H9 (cell line): Measurements from ENCODE around the gene SSR3. TPM values are rescaled to one million over a fixed set of nuclear protein-coding genes. Genes with fewer than 3 reads are reported as not detected.

Experiments
- DNase-seq: peaks from one replicate; pipeline ENCODE4 v3.0.0-alpha.2; 2017
- H2AFZ ChIP-seq: one replicate; pipeline ENCODE4 v1.6.1; 2013; ENCODE audit warnings: mild to moderate bottlenecking, low read length, control low read depth, moderate library complexity
- H2AK5ac ChIP-seq: 2 replicates; pipeline ENCODE4 v1.6.1; 2013; ENCODE audit warnings: low read length, control low read depth, mixed read lengths; ENCODE audit not compliant: insufficient read length
- H2BK120ac ChIP-seq: one replicate; pipeline ENCODE4 v1.6.1; 2013; ENCODE audit warnings: low read depth, mild to moderate bottlenecking, low read length, control low read depth, inconsistent platforms; ENCODE audit not compliant: poor library complexity, severe bottlenecking
- H2BK12ac ChIP-seq: 2 replicates; pipeline ENCODE4 v1.6.1; 2013; ENCODE audit warnings: low read length, control low read depth, mixed read lengths, low read depth; ENCODE audit not compliant: insufficient read length
- H2BK15ac ChIP-seq: 2 replicates; pipeline ENCODE4 v1.6.1; 2013; ENCODE audit warnings: low read depth, low read length, control low read depth
- H2BK20ac ChIP-seq: one replicate; pipeline ENCODE4 v1.6.1; 2013; ENCODE audit warnings: low read depth, mild to moderate bottlenecking, low read length, control low read depth, inconsistent platforms; ENCODE audit not compliant: poor library complexity, severe bottlenecking
- H2BK5ac ChIP-seq: 2 replicates; pipeline ENCODE4 v1.6.1; 2013; ENCODE audit warnings: low read length, control low read depth, mixed read lengths; ENCODE audit not compliant: insufficient read length
- H3K14ac ChIP-seq: 2 replicates; pipeline ENCODE4 v1.6.1; 2013; ENCODE audit warnings: low read length, control low read depth; ENCODE audit not compliant: insufficient read depth
- H3K18ac ChIP-seq: 2 replicates; pipeline ENCODE4 v1.6.1; 2013; ENCODE audit warnings: low read depth, mild to moderate bottlenecking, mixed read lengths, low read length, control low read depth; ENCODE audit not compliant: insufficient read length
- H3K23ac ChIP-seq: 2 replicates; pipeline ENCODE4 v1.6.1; 2013; ENCODE audit warnings: low read length, control low read depth, mixed read lengths, low read depth; ENCODE audit not compliant: insufficient read length
- H3K23me2 ChIP-seq: 2 replicates; pipeline ENCODE4 v1.6.1; 2013; ENCODE audit warnings: low read depth, mild to moderate bottlenecking, mixed read lengths, low read length, control low read depth; ENCODE audit not compliant: insufficient read length, poor library complexity, severe bottlenecking
- H3K27ac ChIP-seq: 2 replicates; pipeline ENCODE4 v1.5.1; 2013; ENCODE audit warnings: low read length, control low read depth, mixed read lengths, low read depth; ENCODE audit not compliant: insufficient read length
- H3K27me3 ChIP-seq: 2 replicates; pipeline ENCODE4 v1.6.1; 2013; ENCODE audit warnings: low read length, control low read depth, inconsistent platforms; ENCODE audit not compliant: insufficient read depth
- H3K4ac ChIP-seq: 2 replicates; pipeline ENCODE4 v1.6.1; 2013; ENCODE audit warnings: low read depth, mild to moderate bottlenecking, control low read depth, inconsistent platforms, low read length, moderate library complexity
- H3K4me1 ChIP-seq: 2 replicates; pipeline ENCODE4 v1.6.1; 2013; ENCODE audit warnings: low read length, control low read depth, inconsistent platforms; ENCODE audit not compliant: insufficient read depth
- H3K4me2 ChIP-seq: 2 replicates; pipeline ENCODE4 v1.6.1; 2013; ENCODE audit warnings: low read length, control low read depth, mixed read lengths; ENCODE audit not compliant: insufficient read length, insufficient read depth
- H3K56ac ChIP-seq: 2 replicates; pipeline ENCODE4 v1.6.1; 2013; ENCODE audit warnings: low read depth, mild to moderate bottlenecking, mixed read lengths, low read length, control low read depth; ENCODE audit not compliant: insufficient read length
- H3K79me1 ChIP-seq: 2 replicates; pipeline ENCODE4 v1.6.1; 2013; ENCODE audit warnings: low read depth, mild to moderate bottlenecking, moderate library complexity, low read length, control low read depth, inconsistent platforms; ENCODE audit not compliant: insufficient read depth, poor library complexity, severe bottlenecking
- H3K79me2 ChIP-seq: 2 replicates; pipeline ENCODE4 v1.6.1; 2013; ENCODE audit warnings: low read length, control low read depth, inconsistent platforms; ENCODE audit not compliant: insufficient read depth
- H3K9ac ChIP-seq: 2 replicates; pipeline ENCODE4 v1.6.1; 2013; ENCODE audit warnings: low read length, control low read depth, mixed read lengths; ENCODE audit not compliant: insufficient read length; ENCODE audit errors: extremely low read depth
- H3K9me3 ChIP-seq: one replicate; pipeline ENCODE4 v1.6.1; 2013; ENCODE audit warnings: low read depth, low read length, inconsistent platforms; ENCODE audit not compliant: control insufficient read depth
- H3T11ph ChIP-seq: one replicate; pipeline ENCODE4 v1.6.1; 2013; ENCODE audit warnings: mild to moderate bottlenecking, low read length, control low read depth, inconsistent platforms
- H4K20me1 ChIP-seq: one replicate; pipeline ENCODE4 v1.6.1; 2013; ENCODE audit not compliant: control insufficient read depth, insufficient read length, insufficient read depth
- H4K5ac ChIP-seq: 2 replicates; pipeline ENCODE4 v1.6.1; 2013; ENCODE audit warnings: low read depth, mild to moderate bottlenecking, mixed read lengths, low read length, control low read depth; ENCODE audit not compliant: insufficient read length
- H4K8ac ChIP-seq: replicated peaks from 2 replicates; pipeline ENCODE4 v1.6.1; 2013; ENCODE audit warnings: low read length, control low read depth, mixed read lengths, low read depth; ENCODE audit not compliant: insufficient read length
- H4K91ac ChIP-seq: 2 replicates; pipeline ENCODE4 v1.6.1; 2013; ENCODE audit warnings: low read depth, mild to moderate bottlenecking, moderate library complexity, mixed read lengths, low read length, control low read depth; ENCODE audit not compliant: insufficient read length
- H3K27ac Mint-ChIP-seq, 3 experiments: 2 replicates in 2 of 3; 3 replicates in 1 of 3; pipeline ENCODE4 v1.8.0; 2020 to 2021; ENCODE audit warnings: mixed read lengths in 3 of 3, mild to moderate bottlenecking in 1 of 3, moderate library complexity in 1 of 3
- H3K27me3 Mint-ChIP-seq: 2 replicates; pipeline ENCODE4 v1.8.0; 2021; ENCODE audit warnings: low read depth, mild to moderate bottlenecking, moderate library complexity, mixed read lengths
- H3K36me3 Mint-ChIP-seq, 3 experiments: 2 replicates in 2 of 3; 3 replicates in 1 of 3; pipeline ENCODE4 v1.8.0; 2020 to 2021; ENCODE audit warnings: low read depth in 3 of 3, mixed read lengths in 3 of 3; ENCODE audit not compliant: insufficient read depth in 1 of 3
- H3K4me1 Mint-ChIP-seq, 2 experiments: 2 replicates each; pipeline ENCODE4 v1.8.0; 2020; ENCODE audit warnings: mixed read lengths in 2 of 2
- H3K4me3 Mint-ChIP-seq, 2 experiments: 2 replicates in 1 of 2; 3 replicates in 1 of 2; pipeline ENCODE4 v1.8.0; 2020 to 2021; ENCODE audit warnings: mild to moderate bottlenecking in 2 of 2, mixed read lengths in 2 of 2, moderate library complexity in 1 of 2
- H3K9me3 Mint-ChIP-seq, 2 experiments: 2 replicates in 1 of 2; 3 replicates in 1 of 2; pipeline ENCODE4 v1.8.0; 2020; ENCODE audit warnings: mild to moderate bottlenecking in 2 of 2, mixed read lengths in 2 of 2, moderate library complexity in 1 of 2
- CTCF ChIP-seq: fragments of 200-600 bp; sonication (generic); conservative IDR thresholded peaks from 3 replicates; pipeline ENCODE4 v1.8.0; 2021; ENCODE audit warnings: antibody characterized with exemption, mild to moderate bottlenecking
- WGBS: extraction: QIAGEN DNeasy Blood & Tissue Kit; methylation state at CpG from one replicate; pipeline ENCODE4 v1.1.7; 2013; ENCODE audit warnings: missing lambda C conversion rate, low lambda C conversion rate, mixed read lengths; ENCODE audit not compliant: insufficient read length; ENCODE audit errors: extremely low coverage; 5-methylcytosine and 5-hydroxymethylcytosine counted together
- total RNA-seq: library from RNA; stranded (reverse); gene quantifications from 2 replicates; pipeline ENCODE4 v1.2.1, GENCODE V29; 2021

SSR3 gene
- total RNA-seq, 1 experiment from 2014 or later = 177 TPM

- Mint-ChIP-seq H3K9me3 (no peaks in the 10 kb centered on the region), H3K36me3 (no peaks in the 10 kb centered on the region), H3K4me1 (peaks cover 5 to 13% of the 10 kb centered on the region in 2 experiments), H3K27me3 (no peaks in the 10 kb centered on the region; the same call in 1 of the 2 replicates), H3K4me3 (no peak overlapping the region), H3K27ac (no peak overlapping the region; a peak in 1 of 7 replicates)
- no peaks in the 10 kb centered on the region for H3K4me1 ChIP-seq
- no peak overlapping the region for H3K18ac ChIP-seq
- H4K91ac ChIP-seq = no peak overlapping the region
- DNase-seq = no peak
- no peak overlapping the region for H2BK12ac ChIP-seq
- H3K79me1 ChIP-seq = no peaks in the 10 kb centered on the region
- no peak overlapping the region for H2BK5ac ChIP-seq
- no peak overlapping the region for H2AK5ac ChIP-seq
- no peak overlapping the region for H2AFZ ChIP-seq
- H4K20me1 ChIP-seq = no peaks in the 10 kb centered on the region
- H3K14ac ChIP-seq = no peak overlapping the region
- WGBS = no CpG with 5 or more reads among the region's 6 CpGs
- no peak overlapping the region for H3K23ac ChIP-seq
- no peaks in the 10 kb centered on the region for H3K79me2 ChIP-seq
- TF ChIP-seq CTCF = no peak
- H3K27me3 ChIP-seq = no peaks in the 10 kb centered on the region
- H4K5ac ChIP-seq = no peak overlapping the region
- H3K4ac ChIP-seq = no peak overlapping the region
- H3K56ac ChIP-seq = no peak overlapping the region
- H3K9me3 ChIP-seq = no peaks in the 10 kb centered on the region
- no peak overlapping the region for H2BK120ac ChIP-seq
- H3K27ac ChIP-seq = no peak overlapping the region
- H2BK15ac ChIP-seq = no peak overlapping the region
- no peak overlapping the region for H3K9ac ChIP-seq
- H3T11ph ChIP-seq = no peak overlapping the region
- H3K4me2 ChIP-seq = no peak overlapping the region
- no peaks in the 10 kb centered on the region for H3K23me2 ChIP-seq
- no peak overlapping the region for H4K8ac ChIP-seq
- H2BK20ac ChIP-seq = no peak overlapping the region
These were observed 43.5 kb upstream of the SSR3 start for GRCh38 chr3:156598413-156598812.
